Measurements from ENCODE around the gene ZNF184.

DNA sequence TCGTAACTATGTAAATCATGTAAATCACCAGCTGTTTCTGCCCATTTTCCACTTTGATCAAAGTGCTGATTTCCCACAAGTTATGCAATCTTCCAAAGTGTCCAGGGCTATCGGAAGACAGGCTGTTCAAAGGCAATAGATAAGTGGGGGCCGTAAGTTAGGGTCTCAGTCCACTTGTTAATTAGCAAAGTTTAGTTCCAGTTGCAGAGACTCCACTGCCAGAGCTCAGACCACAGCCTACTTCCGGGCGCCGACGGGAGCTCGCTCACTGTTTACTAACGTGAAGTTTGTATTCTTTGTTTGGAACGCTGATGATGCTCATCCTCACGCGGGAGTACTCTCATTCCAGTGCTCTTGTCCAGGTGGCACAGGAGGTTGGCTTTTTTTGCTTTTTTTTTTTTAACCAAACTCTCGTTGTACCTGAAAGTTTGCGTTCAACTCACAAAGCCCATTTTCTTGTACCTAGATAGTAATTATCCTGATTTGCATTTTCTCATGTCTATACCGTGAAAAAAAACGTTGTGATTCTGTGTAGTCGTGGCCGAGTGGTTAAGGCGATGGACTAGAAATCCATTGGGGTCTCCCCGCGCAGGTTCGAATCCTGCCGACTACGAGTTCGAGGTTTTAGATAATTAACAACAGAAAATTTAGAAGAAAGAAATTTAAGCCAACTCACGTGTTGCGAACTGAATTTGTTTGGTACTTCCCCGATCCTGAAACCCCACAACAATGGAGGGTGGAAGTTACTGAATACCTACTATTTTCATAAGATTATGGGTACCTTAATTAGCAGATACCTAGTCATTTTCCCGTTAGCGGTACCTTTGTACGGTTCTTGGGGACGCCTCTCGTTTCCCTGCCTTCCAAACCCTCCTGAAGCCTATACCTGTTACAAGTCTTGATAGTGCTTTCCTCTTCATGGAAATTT is 29.9 kb upstream of the ZNF184 start:
- TF ChIP-seq, protein P1, sequence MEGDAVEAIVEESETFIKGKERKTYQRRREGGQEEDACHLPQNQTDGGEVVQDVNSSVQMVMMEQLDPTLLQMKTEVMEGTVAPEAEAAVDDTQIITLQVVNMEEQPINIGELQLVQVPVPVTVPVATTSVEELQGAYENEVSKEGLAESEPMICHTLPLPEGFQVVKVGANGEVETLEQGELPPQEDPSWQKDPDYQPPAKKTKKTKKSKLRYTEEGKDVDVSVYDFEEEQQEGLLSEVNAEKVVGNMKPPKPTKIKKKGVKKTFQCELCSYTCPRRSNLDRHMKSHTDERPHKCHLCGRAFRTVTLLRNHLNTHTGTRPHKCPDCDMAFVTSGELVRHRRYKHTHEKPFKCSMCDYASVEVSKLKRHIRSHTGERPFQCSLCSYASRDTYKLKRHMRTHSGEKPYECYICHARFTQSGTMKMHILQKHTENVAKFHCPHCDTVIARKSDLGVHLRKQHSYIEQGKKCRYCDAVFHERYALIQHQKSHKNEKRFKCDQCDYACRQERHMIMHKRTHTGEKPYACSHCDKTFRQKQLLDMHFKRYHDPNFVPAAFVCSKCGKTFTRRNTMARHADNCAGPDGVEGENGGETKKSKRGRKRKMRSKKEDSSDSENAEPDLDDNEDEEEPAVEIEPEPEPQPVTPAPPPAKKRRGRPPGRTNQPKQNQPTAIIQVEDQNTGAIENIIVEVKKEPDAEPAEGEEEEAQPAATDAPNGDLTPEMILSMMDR (IDR thresholded peaks at IDR 0.05), result no peak
- no peak for TF ChIP-seq POLR2A (IDR thresholded peaks at IDR 0.05)
- no peak for TF ChIP-seq POLR2AphosphoS5 (IDR thresholded peaks at IDR 0.05)

Data from stomach (tissue), 4 donors.